Adrenal gland (tissue), 12 donors: ENCODE results near the gene FCHSD2. TPM values are rescaled to one million over a fixed set of nuclear protein-coding genes. Genes with fewer than 3 reads are reported as not detected.

Experiments used
- DNase-seq, 7 donors: peaks; one replicate each; pipeline ENCODE4 v3.0.0-alpha.2; 2019 to 2020
- H3K27ac ChIP-seq, 5 donors: fragments of 200-600 bp; sonication (generic) in 4 of 5; 1 replicate in 3 of 5; 2 replicates in 2 of 5; pipeline versions ENCODE4 v1.5.1 to v1.8.0; 2016 to 2020; ENCODE audit warnings: mild to moderate bottlenecking in 1 of 5
- H3K27me3 ChIP-seq: fragments of 200-600 bp; 2 replicates; pipeline ENCODE4 v1.8.0; 2021
- H3K36me3 ChIP-seq, 2 donors: fragments of 200-600 bp; replicated peaks in 1 of 2; 1 replicate in 1 of 2; 2 replicates in 1 of 2; pipeline versions ENCODE4 v1.5.1 to v1.8.0; 2018 to 2022
- H3K4me1 ChIP-seq, 2 donors: fragments of 200-600 bp; replicated peaks in 1 of 2; 1 replicate in 1 of 2; 2 replicates in 1 of 2; pipeline versions ENCODE4 v1.5.1 to v1.8.0; 2018 to 2021
- H3K4me3 ChIP-seq, 4 donors: fragments of 200-600 bp; sonication (generic) in 3 of 4; one replicate each; pipeline ENCODE4 v1.5.1; 2016 to 2018
- H3K9me3 ChIP-seq, 3 donors: fragments of 200-600 bp; sonication (generic) in 1 of 3; replicated peaks in 1 of 3; 1 replicate in 2 of 3; 2 replicates in 1 of 3; pipeline versions ENCODE4 v1.5.1 to v1.8.0; 2016 to 2021
- CTCF ChIP-seq, 6 experiments: fragments of 450-650 bp in 4 of 6; fragments of 200-600 bp in 2 of 6; sonication (generic) in 1 of 6; IDR thresholded peaks; 1 replicate in 5 of 6; 2 replicates in 1 of 6; pipeline versions ENCODE4 v1.5.1 to v1.8.0; 2016 to 2021; ENCODE audit warnings: antibody characterized with exemption in 6 of 6, mild to moderate bottlenecking in 2 of 6, moderate library complexity in 1 of 6
- POLR2A ChIP-seq, 2 donors: fragments of 450-650 bp; IDR thresholded peaks; one replicate each; pipeline ENCODE4 v1.6.1; 2017; ENCODE audit warnings: antibody characterized with exemption in 2 of 2, mild to moderate bottlenecking in 2 of 2, moderate library complexity in 1 of 2
- WGBS, 4 donors: extraction: QIAGEN DNeasy Blood & Tissue Kit in 2 of 4; methylation state at CpG; one replicate each; pipeline versions ENCODE4 v1.1.5 to v1.1.7; 2013 to 2017; 5-methylcytosine and 5-hydroxymethylcytosine counted together
- intact Hi-C, 2 donors: fragments of 100-400 bp; cut with DNase I; formaldehyde crosslinking; loops; one replicate each; pipeline versions ENCODE4 v1.14.1 to v1.15.0; 2022 to 2023
- polyA plus RNA-seq, 3 donors: library from polyadenylated mRNA; stranded (reverse); fragments of 200-250 nt in 2 of 3; fragments of 350-450 nt in 1 of 3; fragmentation: Illumina TruSeq in 1 of 3; extraction: RNeasy Lipid Tissue Mini Kit (QIAGEN cat#74804) in 1 of 3; gene quantifications; one replicate each; pipeline ENCODE4 v1.2.3, GENCODE V29; 2013 to 2014
- total RNA-seq, 9 donors: library from RNA; depleted of rRNA in 4 of 9; stranded (reverse); fragments of >200 nt in 4 of 9; fragments of 120-200 nt in 1 of 9; fragmentation: NEBNext Ultra II Directional in 1 of 9; extraction: Animal tissue kit (Norgen Biotek cat#: 25700) in 1 of 9; gene quantifications; one replicate each; pipeline versions ENCODE4 v1.1.0 to v1.2.4, GENCODE V29; 2013 to 2023
- donor health status: healthy with polysubstance abuse.
- donor health status: Bipolar disorder and iron deficiency.
- donor health status: DM: yes; HTN: yes; CAD: no.
- donor health status: DM: no; HTN: no; CAD: no.
- donor health status: DM: no; HTN: no; CAD: no.
- donor health status: DM: yes; HTN: yes; CAD: no.

The FCHSD2 gene
- total and polyA plus RNA-seq, 12 donors = 14.6 to 67.2 (median 32.7) TPM

GRCh38 chr11:72836111-72836510, 306.0 kb downstream of the FCHSD2 start:
- H3K9me3 ChIP-seq = no peaks in the 10 kb centered on the region
- no peak overlapping the region for H3K4me3 ChIP-seq
- TF ChIP-seq CTCF (IDR thresholded peaks at IDR 0.05) (no peak), POLR2A (IDR thresholded peaks at IDR 0.05) (no peak)
- H3K4me1 ChIP-seq = peaks cover 31 to 49% of the 10 kb centered on the region in 2 donors
- no peaks in the 10 kb centered on the region for H3K27me3 ChIP-seq
- WGBS, 4 donors = 52 to 72% (median 65%) methylated on average over 4 of the region's 4 CpGs
- H3K36me3 ChIP-seq = peaks cover 0 to 25% of the 10 kb centered on the region in 2 donors
- DNase-seq = peak in 6 of 7 donors; percentile 35 to 74 (median 56)
- intact Hi-C loops = loop anchor here in 1 of 2 donors (10.0 kb wide), 1 partner anchor 89 kb away; no protein-coding TSS in a partner anchor
- peak overlapping the region in 4 of 5 donors; percentile 33 to 90 (median 82) for H3K27ac ChIP-seq

- TF ChIP-seq POLR2A (IDR thresholded peaks at IDR 0.05) (no peak), CTCF (IDR thresholded peaks at IDR 0.05) (no peak)
- WGBS, 4 donors = 60 to 76% (median 66%) methylated on average over 5 of the region's 5 CpGs
- no peaks in the 10 kb centered on the region for H3K9me3 ChIP-seq
- no peaks in the 10 kb centered on the region for H3K27me3 ChIP-seq
- DNase-seq = peak in 4 of 7 donors; percentile 48 to 81 (median 50)
- intact Hi-C loops = loop anchor here (5.0 to 10.0 kb wide), 2 partner anchors 90 to 407 kb away; no protein-coding TSS in a partner anchor
- H3K4me1 ChIP-seq = peaks cover 31 to 50% of the 10 kb centered on the region in 2 donors
- peaks cover 0 to 15% of the 10 kb centered on the region in 2 donors for H3K36me3 ChIP-seq
- peak overlapping the region in 4 of 5 donors; percentile 65 to 90 (median 82) for H3K27ac ChIP-seq
- H3K4me3 ChIP-seq = no peak overlapping the region
Measured at GRCh38 chr11:72834905-72835304, 307.2 kb downstream of the FCHSD2 start.

- no peak for TF ChIP-seq POLR2A (IDR thresholded peaks at IDR 0.05)
- TF ChIP-seq CTCF (IDR thresholded peaks at IDR 0.05) = peak in 1 of 6 experiments; percentile 1
- peak in 2 of 7 donors; percentile 34 to 43 for DNase-seq
- WGBS, 4 donors = 47 to 51% (median 50%) methylated on average over 8 of the region's 8 CpGs
Measured at GRCh38 chr11:72833811-72834493, 308.2 kb downstream of the FCHSD2 start.

GRCh38 chr11:72833083-72833733, 308.9 kb downstream of the FCHSD2 start:
- DNase-seq = no peak
- no peaks in the 10 kb centered on the region for H3K9me3 ChIP-seq
- peaks cover 0 to 14% of the 10 kb centered on the region in 2 donors for H3K36me3 ChIP-seq
- TF ChIP-seq POLR2A (IDR thresholded peaks at IDR 0.05) (no peak), CTCF (IDR thresholded peaks at IDR 0.05) (no peak)
- no peak overlapping the region for H3K4me3 ChIP-seq
- no peaks in the 10 kb centered on the region for H3K27me3 ChIP-seq
- 89 to 98% (median 94%) methylated on average over 4 to 5 of the region's 5 CpGs for WGBS, 4 donors
- H3K27ac ChIP-seq = peak overlapping the region in 4 of 5 donors; percentile 12 to 90 (median 82)
- intact Hi-C loops = loop anchor here (5.0 to 10.0 kb wide), 2 partner anchors 92 to 409 kb away; no protein-coding TSS in a partner anchor
- peaks cover 35 to 57% of the 10 kb centered on the region in 2 donors for H3K4me1 ChIP-seq

More at GRCh38 chr11:72833811-72834493, 308.2 kb downstream of the FCHSD2 start:
- peaks cover 31 to 50% of the 10 kb centered on the region in 2 donors for H3K4me1 ChIP-seq
- H3K9me3 ChIP-seq = no peaks in the 10 kb centered on the region
- H3K36me3 ChIP-seq = peaks cover 0 to 15% of the 10 kb centered on the region in 2 donors
- peak overlapping the region in 4 of 5 donors; percentile 65 to 90 (median 82) for H3K27ac ChIP-seq
- H3K27me3 ChIP-seq = no peaks in the 10 kb centered on the region
- H3K4me3 ChIP-seq = no peak overlapping the region
- intact Hi-C loops = loop anchor here (5.0 to 10.0 kb wide), 2 partner anchors 91 to 408 kb away; no protein-coding TSS in a partner anchor
